Measurements from ENCODE around the gene ZDHHC14. TPM values are rescaled to one million over a fixed set of nuclear protein-coding genes. Genes with fewer than 3 reads are reported as not detected.

Gene ZDHHC14
- total RNA-seq, 1 experiment from 2014 or later: 4.9 TPM

- Histone ChIP-seq H3K4me2 (ENCODE audit: low read length) (no peak overlapping the region), H3K27me3 (ENCODE audit: low read length) (no peaks in the 10 kb centered on the region), H3K27ac (ENCODE audit: low read length) (no peak overlapping the region), H2AFZ (ENCODE audit: low read length) (no peak overlapping the region), H3K9me2 (replicated peaks; ENCODE audit: low read length) (no peaks in the 10 kb centered on the region), H3K36me3 (ENCODE audit: low read depth, low read length) (no peaks in the 10 kb centered on the region), H3K9me3 (ENCODE audit: low read length) (no peaks in the 10 kb centered on the region), H3K4me3 (ENCODE audit: low read length) (no peak overlapping the region), H3K79me2 (ENCODE audit: low read length) (no peaks in the 10 kb centered on the region), H3K9ac (ENCODE audit: low read length) (no peak overlapping the region), H3F3A (ENCODE audit: low read length, unreplicated experiment) (no peaks in the 10 kb centered on the region), H3K4me1 (ENCODE audit: insufficient read depth, low read length) (no peaks in the 10 kb centered on the region; the same call in 1 of the 2 replicates), H4K20me1 (ENCODE audit: low read length) (no peaks in the 10 kb centered on the region)
- DNase-seq (no peak), ATAC-seq (no peak)
- CTCF ChIA-PET: no interaction called here
- no TSS peak for BruUV-seq (replicated peaks)
- no peak for TF ChIP-seq EZH2phosphoT487 (IDR thresholded peaks at IDR 0.05; ENCODE audit: borderline replicate concordance, low read length)
- POLR2A ChIA-PET (ENCODE audit: unreplicated experiment): no interaction called here
- intact Hi-C loops (cut with micrococcal nuclease): no loop called here
These were observed 76.8 kb downstream of the ZDHHC14 start for GRCh38 chr6:157457787-157458186.

DNA sequence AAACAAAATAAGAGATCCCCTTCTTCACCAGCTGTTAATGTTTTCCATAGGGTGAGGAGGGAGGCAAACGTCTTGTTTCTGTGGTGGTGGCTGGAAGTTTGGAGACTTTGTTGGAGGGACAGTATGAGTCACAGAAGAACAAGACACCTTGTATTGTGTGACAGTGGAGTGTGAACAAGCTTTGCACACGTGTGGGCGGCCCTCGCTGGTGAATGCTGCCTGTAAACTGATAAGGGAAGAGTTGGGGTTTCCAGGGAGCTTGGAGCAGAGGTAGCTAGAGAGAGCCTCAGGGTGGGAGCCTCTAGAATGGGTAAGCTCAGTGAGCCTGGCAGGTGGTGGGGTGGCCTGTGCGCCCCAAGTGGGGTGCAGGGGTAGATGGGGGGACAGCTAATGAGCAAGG, 78.3 kb downstream of the ZDHHC14 start:
- ATAC-seq (no peak), DNase-seq (no peak)
- TF ChIP-seq EZH2phosphoT487 (IDR thresholded peaks at IDR 0.05; ENCODE audit: borderline replicate concordance, low read length): no peak
- TF ChIP-seq CTCF (conservative IDR thresholded peaks at IDR 0.05; ENCODE audit: low read depth, low read length): no peak
- TF ChIP-seq EZH2 (IDR thresholded peaks at IDR 0.05; ENCODE audit: low read length, unreplicated experiment): no peak
- H3K9me2 ChIP-seq (replicated peaks; ENCODE audit: low read length): no peaks in the 10 kb centered on the region
- no peak overlapping the region for H3K27ac ChIP-seq (ENCODE audit: low read length)
- no peak overlapping the region for H3K4me3 ChIP-seq (ENCODE audit: low read length)
- no peak overlapping the region for H3K4me2 ChIP-seq (ENCODE audit: low read length)
- no TSS peak for BruUV-seq (replicated peaks)
- no peak overlapping the region for H3K9ac ChIP-seq (ENCODE audit: low read length)
- CTCF ChIA-PET: no interaction called here
- no peaks in the 10 kb centered on the region for H3K27me3 ChIP-seq (ENCODE audit: low read length)
- intact Hi-C loops (cut with micrococcal nuclease): no loop called here
- H3K79me2 ChIP-seq (ENCODE audit: low read length): no peaks in the 10 kb centered on the region
- H3K9me3 ChIP-seq (ENCODE audit: low read length): no peaks in the 10 kb centered on the region
- H3K4me1 ChIP-seq (ENCODE audit: insufficient read depth, low read length): peaks cover 9% of the 10 kb centered on the region
- H2AFZ ChIP-seq (ENCODE audit: low read length): no peak overlapping the region
- H3F3A ChIP-seq (ENCODE audit: low read length, unreplicated experiment): no peaks in the 10 kb centered on the region
- H4K20me1 ChIP-seq (ENCODE audit: low read length): no peaks in the 10 kb centered on the region
- H3K36me3 ChIP-seq (ENCODE audit: low read depth, low read length): no peaks in the 10 kb centered on the region
- POLR2A ChIA-PET (ENCODE audit: unreplicated experiment): no interaction called here

- Histone ChIP-seq H3K4me2 (ENCODE audit: low read length) (no peak overlapping the region), H3K9me2 (replicated peaks; ENCODE audit: low read length) (no peaks in the 10 kb centered on the region), H3K4me3 (ENCODE audit: low read length) (no peak overlapping the region), H3K36me3 (ENCODE audit: low read depth, low read length) (no peaks in the 10 kb centered on the region), H3K27me3 (ENCODE audit: low read length) (no peaks in the 10 kb centered on the region), H3K9me3 (ENCODE audit: low read length) (no peaks in the 10 kb centered on the region), H3K79me2 (ENCODE audit: low read length) (no peaks in the 10 kb centered on the region), H3K9ac (ENCODE audit: low read length) (no peak overlapping the region), H4K20me1 (ENCODE audit: low read length) (no peaks in the 10 kb centered on the region), H3K27ac (ENCODE audit: low read length) (no peak overlapping the region), H2AFZ (ENCODE audit: low read length) (no peak overlapping the region), H3F3A (ENCODE audit: low read length, unreplicated experiment) (no peaks in the 10 kb centered on the region), H3K4me1 (ENCODE audit: insufficient read depth, low read length) (peaks cover 9% of the 10 kb centered on the region)
- intact Hi-C loops (cut with micrococcal nuclease): no loop called here
- ChIA-PET CTCF (no interaction called here), POLR2A (ENCODE audit: unreplicated experiment) (no interaction called here)
- TF ChIP-seq CTCF (conservative IDR thresholded peaks at IDR 0.05; ENCODE audit: low read depth, low read length) (no peak), EZH2phosphoT487 (IDR thresholded peaks at IDR 0.05; ENCODE audit: borderline replicate concordance, low read length) (no peak), EZH2 (IDR thresholded peaks at IDR 0.05; ENCODE audit: low read length, unreplicated experiment) (no peak)
- no TSS peak for BruUV-seq (replicated peaks)
- ATAC-seq: no peak
- no peak for DNase-seq
These were observed 79.4 kb downstream of the ZDHHC14 start for GRCh38 chr6:157460182-157460999.

All from PC-3 (cell line).